Fibroblast of lung (primary cell): ENCODE measurements around the gene ADCY9.

Experiments
- CTCF ChIP-seq, 2 donors: IDR thresholded peaks in 1 of 2; conservative IDR thresholded peaks in 1 of 2; 1 replicate in 1 of 2; 2 replicates in 1 of 2; pipeline ENCODE4 v1.5.1; 2011 to 2012; ENCODE audit warnings: low read length in 2 of 2, control low read depth in 1 of 2, inconsistent platforms in 1 of 2, low read depth in 1 of 2, mild to moderate bottlenecking in 1 of 2
- EZH2 ChIP-seq: IDR thresholded peaks from 2 replicates; pipeline ENCODE4 v1.5.1; 2012; ENCODE audit warnings: low read length, control low read depth, mild to moderate bottlenecking; ENCODE audit errors: missing control alignments

DNA sequence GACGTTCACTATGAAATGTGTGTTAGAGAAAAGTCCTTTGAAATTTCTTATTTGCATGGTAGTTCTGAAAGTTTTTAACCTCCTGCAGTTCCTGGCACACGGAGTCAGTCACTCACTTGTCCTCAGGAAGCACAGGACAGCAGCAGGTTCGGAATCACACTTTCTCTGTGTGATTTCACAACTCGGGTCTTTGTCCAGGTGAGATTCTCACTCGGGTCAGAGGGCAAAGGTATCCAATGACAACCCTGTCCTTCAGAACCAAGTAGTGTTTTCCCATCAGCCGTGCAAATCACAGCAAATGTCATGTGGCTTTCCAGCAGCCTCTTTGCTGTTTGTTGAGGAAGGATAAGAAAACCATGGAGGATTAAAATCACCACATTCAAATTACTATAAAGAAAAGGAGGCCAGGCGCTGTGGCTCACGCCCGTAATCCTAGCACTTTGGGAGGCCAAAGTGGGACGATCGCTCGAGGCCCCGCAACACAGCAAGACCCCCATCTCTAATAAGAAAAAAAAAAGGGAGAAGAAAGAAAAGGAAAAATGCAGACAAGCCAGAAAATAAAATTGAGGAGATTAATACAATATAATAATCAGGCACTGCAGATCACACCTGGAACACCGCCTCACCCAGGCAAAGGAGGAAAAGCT is 22.0 kb downstream of the ADCY9 start:
- TF ChIP-seq CTCF (conservative IDR thresholded peaks at IDR 0.05 in 1 of 2, IDR thresholded peaks at IDR 0.05 in 1 of 2; ENCODE audit: low read depth in 1 of 2, low read length in 2 of 2), result no peak
- TF ChIP-seq EZH2, result no peak
